Kidney (tissue), 14 donors: ENCODE measurements around the gene SLC50A1. TPM values are rescaled to one million over a fixed set of nuclear protein-coding genes. Genes with fewer than 3 reads are reported as not detected.

Experiments used
- DNase-seq, 5 donors: peaks; one replicate each; pipeline ENCODE4 v3.0.0-alpha.2; 2013 to 2020
- FAIRE-seq: peaks from 2 replicates; lab custom pipeline; 2012; peaks lifted over from hg19 to GRCh38; lab: Jason Lieb, UNC
- H3K27ac ChIP-seq, 2 donors: one replicate each; pipeline ENCODE4 v1.7.0; 2013; ENCODE audit warnings: low read depth in 2 of 2, low read length in 2 of 2, inconsistent platforms in 1 of 2
- H3K27me3 ChIP-seq: one replicate; pipeline ENCODE4 v1.7.1; 2013; ENCODE audit warnings: low read length, inconsistent platforms; ENCODE audit not compliant: control insufficient read depth, insufficient read depth
- H3K36me3 ChIP-seq, 3 donors: one replicate each; pipeline versions ENCODE4 v1.7.0 to v1.7.1; 2013; ENCODE audit warnings: low read length in 3 of 3, control low read depth in 1 of 3, inconsistent platforms in 1 of 3; ENCODE audit not compliant: insufficient read depth in 3 of 3, control insufficient read depth in 2 of 3
- H3K4me1 ChIP-seq, 3 donors: one replicate each; pipeline versions ENCODE4 v1.7.0 to v1.7.1; 2013; ENCODE audit warnings: low read length in 3 of 3, inconsistent platforms in 1 of 3, low read depth in 1 of 3; ENCODE audit not compliant: control insufficient read depth in 2 of 3, insufficient read depth in 2 of 3
- H3K4me3 ChIP-seq, 3 donors: one replicate each; pipeline versions ENCODE4 v1.7.0 to v1.8.1; 2013; ENCODE audit warnings: low read length in 3 of 3, control low read depth in 1 of 3, inconsistent platforms in 1 of 3
- H3K9ac ChIP-seq, 3 donors: one replicate each; pipeline versions ENCODE4 v1.7.0 to v1.7.1; 2013; ENCODE audit warnings: low read length in 3 of 3, control low read depth in 1 of 3, inconsistent platforms in 1 of 3
- H3K9me3 ChIP-seq, 3 donors: one replicate each; pipeline versions ENCODE4 v1.7.0 to v1.7.1; 2013; ENCODE audit warnings: low read length in 3 of 3, control low read depth in 1 of 3, inconsistent platforms in 1 of 3; ENCODE audit not compliant: control insufficient read depth in 2 of 3, insufficient read depth in 1 of 3
- intact Hi-C: fragments of 100-400 bp; cut with DNase I; formaldehyde crosslinking; loops from one replicate; pipeline ENCODE4 v1.11.1; 2022
- polyA plus RNA-seq: library from polyadenylated mRNA; stranded (reverse); fragments of 350-450 nt; fragmentation: Illumina TruSeq; extraction: RNeasy Lipid Tissue Mini Kit (QIAGEN cat#74804); gene quantifications from one replicate; pipeline ENCODE4 v1.2.3, GENCODE V29; 2014; ENCODE audit warnings: low read depth, low replicate concordance; ENCODE audit not compliant: insufficient read depth
- total RNA-seq: library from RNA; stranded (reverse); fragmentation: NEBNext Ultra II Directional; extraction: Animal tissue kit (Norgen Biotek cat#: 25700); gene quantifications from one replicate; pipeline ENCODE4 v1.2.1, GENCODE V29; 2021
- TF ChIP-seq, protein P1 (sequence below): IDR thresholded peaks from 3 replicates; pipeline ENCODE4 v1.5.1; 2012; ENCODE audit warnings: mild to moderate bottlenecking, moderate library complexity, borderline replicate concordance; ENCODE audit not compliant: insufficient read depth; ENCODE audit errors: extremely low read depth
- donor health status: control.
- donor health status: control.
- donor health status: control.
- donor health status: control.
- donor health status: control.
- donor health status: DM: yes; HTN: yes; CAD: no.
- donor health status: Normal renal cell carcinoma (clear cell type).

Gene SLC50A1
- total and polyA plus RNA-seq, 2 donors from 2014 or later = 34.8 to 61.8 TPM

DNA sequence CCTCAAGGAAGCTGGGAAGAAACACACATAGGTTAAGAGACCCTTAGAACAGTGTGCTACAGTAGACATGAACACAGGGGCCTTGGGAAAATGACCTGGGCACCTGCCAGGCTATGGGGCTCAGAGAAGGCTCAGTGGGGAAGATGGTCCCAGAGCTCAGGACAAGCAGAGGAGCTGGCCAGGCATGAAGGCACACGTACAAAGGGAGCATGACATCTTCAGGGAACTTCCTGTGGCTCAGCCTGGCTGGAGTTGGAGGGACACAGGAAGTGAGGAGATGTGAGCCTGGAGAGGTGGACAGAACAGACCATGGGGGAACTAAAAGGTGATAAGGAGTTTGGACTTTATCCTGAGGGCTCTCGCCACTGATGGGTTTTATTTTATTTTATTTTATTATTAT lies 3.8 kb upstream of the SLC50A1 start:
- H3K27ac ChIP-seq = peak overlapping the region in 1 of 2 donors; percentile 90
- H3K9ac ChIP-seq = peak overlapping the region in 1 of 3 donors; percentile 20
- intact Hi-C loops = no loop called here
- peaks cover 3 to 31% (median 23%) of the 10 kb centered on the region in 3 donors for H3K36me3 ChIP-seq
- no peaks in the 10 kb centered on the region for H3K9me3 ChIP-seq
- H3K4me3 ChIP-seq = peak overlapping the region in 2 of 3 donors; percentile 96 to 99
- FAIRE-seq (no peak), DNase-seq (peak in 1 of 5 donors; percentile 21)
- TF ChIP-seq, protein P1, sequence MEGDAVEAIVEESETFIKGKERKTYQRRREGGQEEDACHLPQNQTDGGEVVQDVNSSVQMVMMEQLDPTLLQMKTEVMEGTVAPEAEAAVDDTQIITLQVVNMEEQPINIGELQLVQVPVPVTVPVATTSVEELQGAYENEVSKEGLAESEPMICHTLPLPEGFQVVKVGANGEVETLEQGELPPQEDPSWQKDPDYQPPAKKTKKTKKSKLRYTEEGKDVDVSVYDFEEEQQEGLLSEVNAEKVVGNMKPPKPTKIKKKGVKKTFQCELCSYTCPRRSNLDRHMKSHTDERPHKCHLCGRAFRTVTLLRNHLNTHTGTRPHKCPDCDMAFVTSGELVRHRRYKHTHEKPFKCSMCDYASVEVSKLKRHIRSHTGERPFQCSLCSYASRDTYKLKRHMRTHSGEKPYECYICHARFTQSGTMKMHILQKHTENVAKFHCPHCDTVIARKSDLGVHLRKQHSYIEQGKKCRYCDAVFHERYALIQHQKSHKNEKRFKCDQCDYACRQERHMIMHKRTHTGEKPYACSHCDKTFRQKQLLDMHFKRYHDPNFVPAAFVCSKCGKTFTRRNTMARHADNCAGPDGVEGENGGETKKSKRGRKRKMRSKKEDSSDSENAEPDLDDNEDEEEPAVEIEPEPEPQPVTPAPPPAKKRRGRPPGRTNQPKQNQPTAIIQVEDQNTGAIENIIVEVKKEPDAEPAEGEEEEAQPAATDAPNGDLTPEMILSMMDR = no peak
- peaks cover 0 to 37% (median 22%) of the 10 kb centered on the region in 3 donors for H3K4me1 ChIP-seq
- H3K27me3 ChIP-seq = no peaks in the 10 kb centered on the region

DNA sequence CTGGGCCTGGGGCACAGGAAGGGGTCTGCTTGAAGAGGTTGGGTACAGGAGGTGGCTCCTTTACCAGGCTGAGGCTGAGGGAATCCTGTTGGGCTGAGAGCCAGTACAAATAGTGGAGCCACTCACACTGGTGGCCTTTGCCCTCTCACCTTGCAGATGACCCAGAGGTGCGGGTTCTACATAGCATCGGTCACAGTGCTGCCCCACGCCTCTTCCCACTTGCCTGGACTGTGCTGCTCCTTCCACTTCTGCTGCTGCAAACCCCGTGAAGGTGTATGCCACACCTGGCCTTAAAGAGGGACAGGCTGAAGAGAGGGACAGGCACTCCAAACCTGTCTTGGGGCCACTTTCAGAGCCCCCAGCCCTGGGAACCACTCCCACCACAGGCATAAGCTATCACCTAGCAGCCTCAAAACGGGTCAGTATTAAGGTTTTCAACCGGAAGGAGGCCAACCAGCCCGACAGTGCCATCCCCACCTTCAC lies 1.8 kb upstream of the SLC50A1 start:
- FAIRE-seq = no peak
- peaks cover 0 to 37% (median 25%) of the 10 kb centered on the region in 3 donors for H3K4me1 ChIP-seq
- H3K27me3 ChIP-seq = no peaks in the 10 kb centered on the region
- H3K9me3 ChIP-seq = no peaks in the 10 kb centered on the region
- peak in 1 of 5 donors; percentile 50 for DNase-seq
- peak overlapping the region in 1 of 3 donors; percentile 89 for H3K4me3 ChIP-seq
- H3K36me3 ChIP-seq = peaks cover 3 to 31% (median 23%) of the 10 kb centered on the region in 3 donors
- TF ChIP-seq, protein P1 = no peak
- intact Hi-C loops = no loop called here
- peak overlapping the region in 1 of 3 donors; percentile 97 for H3K9ac ChIP-seq
- peak overlapping the region; percentile 99 to 100 for H3K27ac ChIP-seq

DNA sequence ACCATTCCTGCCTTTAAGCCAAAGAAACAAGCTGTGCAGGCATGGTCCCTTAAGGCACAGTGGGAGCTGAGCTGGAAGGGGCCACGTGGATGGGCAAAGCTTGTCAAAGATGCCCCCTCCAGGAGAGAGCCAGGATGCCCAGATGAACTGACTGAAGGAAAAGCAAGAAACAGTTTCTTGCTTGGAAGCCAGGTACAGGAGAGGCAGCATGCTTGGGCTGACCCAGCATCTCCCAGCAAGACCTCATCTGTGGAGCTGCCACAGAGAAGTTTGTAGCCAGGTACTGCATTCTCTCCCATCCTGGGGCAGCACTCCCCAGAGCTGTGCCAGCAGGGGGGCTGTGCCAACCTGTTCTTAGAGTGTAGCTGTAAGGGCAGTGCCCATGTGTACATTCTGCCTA lies 1.3 kb upstream of the SLC50A1 start:
- Histone ChIP-seq H3K27me3 (no peaks in the 10 kb centered on the region), H3K9me3 (no peaks in the 10 kb centered on the region), H3K9ac (peak overlapping the region in 2 of 3 donors; percentile 22 to 97), H3K27ac (peak overlapping the region; percentile 99 to 100), H3K4me3 (peak overlapping the region in 2 of 3 donors; percentile 84 to 89), H3K36me3 (peaks cover 3 to 31% (median 23%) of the 10 kb centered on the region in 3 donors), H3K4me1 (peaks cover 0 to 40% (median 27%) of the 10 kb centered on the region in 3 donors)
- intact Hi-C loops = no loop called here
- no peak for FAIRE-seq
- TF ChIP-seq, protein P1 = no peak
- peak in 1 of 5 donors; percentile 41 for DNase-seq
